Activated CD8-positive, alpha-beta memory T cell treated with anti-CD3 and anti-CD28 coated beads for 36 hours (primary cell): ENCODE data around the gene GFOD2. TPM values are rescaled to one million over a fixed set of nuclear protein-coding genes. Genes with fewer than 3 reads are reported as not detected.

Experiments used
- CTCF ChIA-PET: fragments of 350-600 bp; sonication (Branson Sonifier 250); formaldehyde crosslinking; loops from one replicate; lab custom pipeline; 2021; ENCODE audit warnings: antibody characterized with exemption; lab: Charles Lee
- POLR2A ChIA-PET: fragments of 350-600 bp; sonication (Branson Sonifier 250); formaldehyde crosslinking; loops from one replicate; lab custom pipeline; 2021; ENCODE audit warnings: antibody characterized with exemption; lab: Charles Lee
- total RNA-seq, 2 experiments: library from RNA; stranded (reverse); gene quantifications; one replicate each; pipeline ENCODE4 v1.2.3, GENCODE V29; 2021

The GFOD2 gene
- total RNA-seq, 2 experiments from 2014 or later = 19.1 to 22.9 TPM

GRCh38 chr16:67740391-67740790 lies 21.3 kb upstream of the GFOD2 start:
- ChIA-PET POLR2A (interaction anchor here (0.6 kb wide), 1 partner anchor 80 kb away, joined by 3 read pairs; the partner anchor contains the start of gene ACD), CTCF (no interaction called here)

- CTCF ChIA-PET = interaction anchor here (0.7 kb wide), 1 partner anchor 147 kb away, joined by 4 read pairs; no protein-coding TSS in a partner anchor
- POLR2A ChIA-PET = no interaction called here
Measured at GRCh38 chr16:67736858-67737257, 17.7 kb upstream of the GFOD2 start.

DNA sequence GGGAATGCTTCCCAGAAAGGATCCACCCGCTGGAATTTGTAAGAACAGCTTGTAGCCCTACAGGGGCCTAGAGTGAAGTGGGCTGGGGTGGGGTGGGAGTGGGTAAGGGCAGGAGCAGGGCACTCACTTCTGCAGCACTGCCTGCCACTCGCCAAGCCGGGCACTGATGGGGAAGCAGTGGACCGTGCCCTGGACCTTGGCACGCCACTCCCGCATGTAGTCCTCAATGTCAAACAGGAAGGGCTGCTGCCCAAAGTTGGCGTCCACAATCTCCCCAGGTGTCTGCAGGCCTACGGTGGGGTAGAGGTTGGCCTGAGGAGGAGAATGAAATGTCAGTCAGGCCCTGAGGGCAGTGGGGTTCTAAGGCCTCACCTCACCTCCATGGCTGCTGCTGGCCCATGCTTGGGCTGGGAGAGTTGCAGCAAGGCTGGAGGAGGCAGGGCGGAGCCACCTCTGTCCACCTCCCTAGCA lies 15.7 kb upstream of the GFOD2 start:
- CTCF ChIA-PET = interaction anchor here (0.6 kb wide), 1 partner anchor 378 kb away, joined by 4 read pairs; no protein-coding TSS in a partner anchor
- POLR2A ChIA-PET = no interaction called here

- CTCF ChIA-PET = no interaction called here
- POLR2A ChIA-PET = no interaction called here
Measured at GRCh38 chr16:67733734-67734470, 14.8 kb upstream of the GFOD2 start.

DNA sequence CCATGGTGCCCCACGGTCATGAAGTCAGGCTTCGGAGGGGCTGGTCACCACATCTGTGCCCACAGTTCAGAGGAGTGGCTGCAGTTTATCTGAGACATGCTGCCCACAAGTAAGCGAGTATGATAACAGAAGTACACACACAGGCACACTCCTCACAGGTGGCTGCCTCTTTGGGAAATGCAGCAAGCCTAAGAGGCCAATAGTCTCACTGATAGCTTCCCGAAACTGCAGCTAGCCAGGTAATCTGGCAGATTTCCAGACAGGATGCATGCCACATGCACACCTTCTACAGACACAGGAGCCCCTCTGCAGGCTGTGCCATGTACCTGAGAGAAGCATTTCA lies 12.6 kb upstream of the GFOD2 start:
- CTCF ChIA-PET = interaction anchor here (0.5 kb wide), 1 partner anchor 139 kb away, joined by 3 read pairs; no protein-coding TSS in a partner anchor
- POLR2A ChIA-PET = no interaction called here

DNA sequence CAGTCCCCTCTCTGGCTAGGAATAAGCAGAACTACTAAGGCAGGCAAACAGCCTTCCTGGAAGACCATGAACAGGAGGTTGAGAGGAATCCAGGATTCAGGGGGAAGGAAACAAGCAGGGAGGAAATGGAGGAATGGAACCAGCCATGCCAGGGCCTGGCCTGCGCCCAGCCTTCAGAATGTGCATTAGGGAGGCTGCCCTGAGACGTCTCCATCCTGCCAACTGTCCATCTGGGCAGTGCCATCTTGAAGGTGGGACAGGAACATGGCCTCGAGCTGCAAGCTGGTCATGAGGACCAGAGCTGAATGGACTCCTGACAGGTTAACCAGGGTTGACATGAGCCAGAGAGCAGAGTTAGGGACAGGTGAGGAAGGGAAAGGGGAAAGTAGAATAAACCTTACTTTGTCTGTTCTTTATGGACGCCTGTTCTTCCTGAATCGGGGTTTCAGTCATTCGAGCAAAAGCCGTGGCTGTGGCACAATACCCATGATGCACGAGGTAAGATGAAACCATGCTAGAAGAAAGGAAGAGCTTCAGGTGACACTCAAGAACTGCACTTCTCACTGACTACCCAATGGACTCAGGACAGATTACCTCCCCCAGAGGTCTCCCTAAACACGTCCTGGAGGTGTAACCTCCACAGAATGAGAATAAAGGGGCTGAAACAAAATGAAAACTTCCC lies 12.1 kb upstream of the GFOD2 start:
- CTCF ChIA-PET = interaction anchor here (0.5 kb wide), 1 partner anchor 88 kb away, joined by 3 read pairs; no protein-coding TSS in a partner anchor
- POLR2A ChIA-PET = no interaction called here

DNA sequence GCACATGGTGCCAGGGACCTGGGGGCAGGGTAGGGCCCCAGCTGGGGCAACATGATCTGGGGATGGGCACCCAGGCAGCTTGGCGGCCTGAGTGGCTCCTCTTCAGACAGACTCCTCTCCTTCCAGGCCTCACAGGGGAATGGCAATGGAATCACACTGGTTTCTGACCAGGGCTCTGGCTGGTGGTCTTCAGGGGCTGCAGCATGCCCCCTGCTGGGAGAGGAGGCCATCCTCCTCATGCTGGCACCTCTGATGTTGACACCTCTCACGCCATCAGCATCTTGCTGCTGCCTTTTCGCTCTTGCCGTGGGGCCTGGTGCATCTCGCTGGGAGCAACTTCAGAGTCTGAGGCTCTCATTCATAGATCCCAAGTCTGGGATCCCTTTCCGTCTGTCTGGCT lies 11.2 kb upstream of the GFOD2 start:
- POLR2A ChIA-PET = no interaction called here
- CTCF ChIA-PET = no interaction called here

DNA sequence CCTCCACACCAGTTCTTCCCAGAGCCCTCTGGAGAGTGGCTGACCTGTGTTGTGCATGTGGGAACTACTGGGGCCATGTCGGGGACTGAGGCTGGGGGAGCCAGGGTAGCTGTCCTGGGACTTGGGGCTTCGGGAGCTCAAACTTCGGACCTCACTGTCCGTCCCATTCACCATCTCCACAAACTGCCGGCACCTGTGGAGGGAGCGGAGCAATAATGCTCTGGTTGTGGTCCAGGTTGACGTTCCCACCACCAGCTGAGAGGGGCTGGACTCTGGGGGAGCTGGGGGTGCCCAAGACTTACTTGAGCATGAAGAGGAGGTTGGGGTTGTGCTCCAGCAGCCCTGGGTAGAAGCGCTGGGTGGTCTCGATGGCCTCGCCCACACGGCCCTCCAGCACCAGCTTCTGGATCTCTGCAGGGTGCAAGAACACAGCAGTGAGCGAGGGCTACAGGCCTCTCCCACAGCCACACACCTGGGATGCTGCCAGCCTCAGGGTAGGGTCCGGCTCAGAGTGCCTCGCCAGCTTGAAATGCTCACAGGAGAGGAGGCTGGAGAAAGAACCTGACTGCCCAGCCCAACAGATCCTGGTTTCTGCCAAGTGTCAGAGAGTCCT lies 10.6 kb upstream of the GFOD2 start:
- POLR2A ChIA-PET = no interaction called here
- CTCF ChIA-PET = no interaction called here

DNA sequence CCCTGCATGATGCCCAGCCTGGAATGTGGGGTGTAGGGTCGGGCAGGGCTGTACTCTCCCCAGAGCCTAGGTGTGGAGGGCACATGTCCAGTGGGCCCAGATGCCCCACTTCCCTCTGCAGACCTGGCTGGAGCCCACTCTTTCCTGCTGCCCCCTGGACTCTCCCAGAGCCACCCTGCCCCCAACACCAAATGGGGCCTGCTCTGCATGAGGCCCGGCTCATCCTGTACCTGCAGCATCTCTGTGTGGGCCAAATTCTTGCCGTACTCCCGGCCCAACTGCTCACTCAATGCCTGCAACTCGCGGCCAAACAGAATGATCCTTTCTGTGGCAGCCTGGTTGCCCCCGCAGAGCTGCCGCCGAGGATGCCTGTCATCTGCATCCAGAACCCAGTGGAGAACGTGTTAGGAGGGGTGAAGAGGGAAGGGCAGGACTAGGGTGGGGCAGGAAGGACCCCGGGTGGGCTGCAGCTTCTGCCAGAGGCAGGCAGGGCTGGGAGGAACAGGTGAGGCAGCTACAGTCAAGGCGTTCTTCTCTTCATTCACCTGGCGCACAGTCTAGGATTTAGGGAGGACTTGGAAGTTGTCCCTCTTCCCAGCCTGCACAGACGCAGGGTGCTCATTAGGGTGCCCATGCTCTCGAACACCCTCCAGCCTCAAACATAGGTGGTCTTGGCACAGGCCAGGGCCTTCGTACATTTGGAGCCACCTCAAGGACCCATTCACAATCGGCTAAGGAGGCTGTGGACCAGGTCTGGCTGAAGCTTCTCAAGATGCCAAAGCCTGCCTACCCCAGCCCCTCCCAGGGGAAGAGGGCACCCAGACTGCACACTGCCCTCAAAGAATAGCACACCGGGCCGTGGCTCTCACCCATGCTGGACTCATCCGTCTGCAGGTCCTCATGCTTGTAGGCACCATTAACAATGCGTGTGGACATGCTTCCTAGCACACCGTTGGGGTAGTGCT lies 8.7 kb upstream of the GFOD2 start:
- ChIA-PET CTCF (no interaction called here), POLR2A (interaction anchor here (0.5 kb wide), 1 partner anchor 49 kb away, joined by 4 read pairs; no protein-coding TSS in a partner anchor)

GRCh38 chr16:67726106-67727034 lies 7.3 kb upstream of the GFOD2 start:
- ChIA-PET CTCF (interaction anchor here (0.8 kb wide), 1 partner anchor 8 kb away, joined by 3 read pairs; no protein-coding TSS in a partner anchor), POLR2A (no interaction called here)

DNA sequence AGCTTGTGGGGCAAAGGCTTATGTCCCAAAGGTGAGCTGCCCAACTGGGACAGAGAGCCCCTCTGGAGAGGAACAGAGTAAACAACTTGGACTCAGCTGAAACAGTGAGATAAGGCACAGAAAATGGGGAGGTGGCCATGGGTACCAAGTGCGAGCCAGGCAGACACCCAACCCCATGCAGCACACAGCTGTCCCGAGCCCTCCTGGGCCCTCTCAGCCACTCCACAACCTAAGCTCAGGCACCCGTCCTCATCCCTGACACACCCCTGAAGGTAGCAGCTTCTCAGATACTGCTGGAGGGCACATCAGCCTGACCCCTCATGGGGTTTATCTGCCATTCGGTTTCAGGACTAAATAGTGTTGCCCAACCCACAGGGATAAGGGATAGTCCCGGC lies 4.8 kb upstream of the GFOD2 start:
- POLR2A ChIA-PET = no interaction called here
- CTCF ChIA-PET = interaction anchor here (0.5 kb wide), 1 partner anchor 87 kb away, joined by 4 read pairs; no protein-coding TSS in a partner anchor

DNA sequence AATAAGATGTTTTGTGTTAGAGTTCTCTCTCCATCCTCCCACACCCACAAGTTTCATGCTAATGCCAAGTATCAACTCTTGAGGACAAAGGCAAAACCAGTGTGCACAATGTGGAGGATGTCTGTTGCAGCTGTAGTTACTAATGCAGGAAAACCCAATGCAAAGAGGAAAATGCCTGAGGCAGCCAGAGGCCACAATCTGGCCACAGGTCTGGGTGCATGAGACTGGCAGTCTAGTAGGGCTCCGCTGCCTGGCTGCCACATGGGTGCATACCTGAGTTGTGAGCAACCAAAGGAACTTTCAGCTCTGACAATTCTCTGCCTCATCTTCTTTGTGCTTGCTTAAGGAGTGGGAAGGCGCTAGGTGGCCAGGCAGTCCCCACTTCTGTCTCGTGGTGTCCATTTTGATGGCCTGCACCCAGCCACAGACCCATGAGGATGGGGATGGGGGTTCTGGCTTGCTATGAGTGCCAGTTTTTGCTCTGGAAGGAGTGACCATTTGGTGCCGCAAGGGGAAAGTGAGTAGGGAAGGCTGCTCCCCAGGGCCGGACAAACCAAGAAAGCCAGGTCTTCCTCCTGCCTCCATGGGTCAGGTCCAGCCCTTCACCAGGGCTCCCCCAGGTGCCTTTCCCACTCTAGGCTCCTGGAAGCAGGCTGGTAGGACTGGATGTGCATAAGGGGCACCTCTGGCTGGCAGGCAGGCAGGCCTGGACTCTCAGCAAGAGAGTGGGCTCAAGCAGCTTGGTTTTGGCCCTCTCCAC lies 4.2 kb upstream of the GFOD2 start:
- ChIA-PET POLR2A (no interaction called here), CTCF (interaction anchor here (0.6 kb wide), 1 partner anchor 17 kb away, joined by 3 read pairs; no protein-coding TSS in a partner anchor)

DNA sequence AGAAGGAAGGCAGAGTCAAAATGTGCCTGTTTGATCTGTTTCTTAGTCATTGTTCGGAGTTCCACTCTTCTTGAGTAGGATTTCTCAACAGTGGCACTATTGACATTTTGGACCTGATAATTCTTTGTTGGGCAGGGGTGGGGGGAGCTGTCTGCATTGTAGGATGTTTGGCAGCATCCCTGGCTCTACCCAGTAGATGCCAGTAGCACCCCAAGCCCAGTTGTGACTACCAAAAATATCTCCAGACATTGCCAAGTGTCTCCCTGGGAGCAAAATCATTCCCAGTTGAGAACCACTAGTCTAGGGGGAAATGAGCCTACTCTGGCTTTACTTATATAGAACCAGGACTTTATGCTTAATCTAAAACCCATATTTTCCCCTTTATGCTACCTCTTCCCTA lies 1.1 kb upstream of the GFOD2 start:
- ChIA-PET POLR2A (no interaction called here), CTCF (interaction anchor here (0.6 to 2.2 kb wide), 5 partner anchors 53 to 199 kb away, joined by 3 to 7 read pairs (median 6); partner anchors contain the start of genes C16orf86 and ENKD1)

DNA sequence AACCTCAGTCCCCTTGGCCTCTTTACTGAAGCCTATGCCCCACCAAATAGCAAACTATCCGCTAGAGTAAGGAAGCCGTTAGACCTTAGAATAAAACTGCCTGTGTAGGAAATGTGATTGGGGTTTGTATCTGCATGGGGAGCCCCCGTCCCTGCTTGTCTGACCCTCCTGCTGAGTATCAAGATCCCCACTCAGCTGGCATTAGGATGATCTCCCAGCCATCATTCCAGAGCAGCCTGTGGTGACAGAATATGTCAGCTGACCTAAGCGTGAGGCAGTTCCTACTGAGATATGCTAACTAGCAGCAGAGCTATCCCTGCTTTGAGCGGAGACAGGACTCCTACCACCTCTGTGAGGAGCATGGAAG lies 645 bp upstream of the GFOD2 start:
- ChIA-PET POLR2A (interaction anchor here (0.9 to 1.2 kb wide), 3 partner anchors 87 to 239 kb away, joined by 3 to 5 read pairs (median 4); partner anchors contain the start of genes ATP6V0D1, RANBP10 and TSNAXIP1), CTCF (interaction anchor here (0.6 to 2.2 kb wide), 7 partner anchors 13 to 199 kb away, joined by 3 to 7 read pairs (median 5); partner anchors contain the start of genes C16orf86, ENKD1, RANBP10 and TSNAXIP1)

GRCh38 chr16:67718668-67719047 lies 458 bp downstream of the GFOD2 start:
- CTCF ChIA-PET = interaction anchor here (0.6 to 2.1 kb wide), 5 partner anchors 8 to 198 kb away, joined by 3 to 7 read pairs (median 4); partner anchors contain the start of genes C16orf86, ENKD1, RANBP10 and TSNAXIP1

GRCh38 chr16:67716097-67716496 lies 3.0 kb downstream of the GFOD2 start:
- ChIA-PET CTCF (no interaction called here), POLR2A (no interaction called here)

More at GRCh38 chr16:67718668-67719047, 458 bp downstream of the GFOD2 start:
- POLR2A ChIA-PET = interaction anchor here (0.5 to 1.3 kb wide), 7 partner anchors 18 to 238 kb away, joined by 3 to 6 read pairs (median 4); partner anchors contain the start of genes ACD, ATP6V0D1, RANBP10 and TSNAXIP1
